Adrenal gland (tissue), 12 donors: ENCODE data around the gene RPE. TPM values are rescaled to one million over a fixed set of nuclear protein-coding genes. Genes with fewer than 3 reads are reported as not detected.

Experiments used
- DNase-seq, 7 donors: peaks; one replicate each; pipeline ENCODE4 v3.0.0-alpha.2; 2019 to 2020
- H3K27ac ChIP-seq, 5 donors: fragments of 200-600 bp; sonication (generic) in 4 of 5; 1 replicate in 3 of 5; 2 replicates in 2 of 5; pipeline versions ENCODE4 v1.5.1 to v1.8.0; 2016 to 2020; ENCODE audit warnings: mild to moderate bottlenecking in 1 of 5
- H3K27me3 ChIP-seq: fragments of 200-600 bp; 2 replicates; pipeline ENCODE4 v1.8.0; 2021
- H3K36me3 ChIP-seq, 2 donors: fragments of 200-600 bp; replicated peaks in 1 of 2; 1 replicate in 1 of 2; 2 replicates in 1 of 2; pipeline versions ENCODE4 v1.5.1 to v1.8.0; 2018 to 2022
- H3K4me1 ChIP-seq, 2 donors: fragments of 200-600 bp; replicated peaks in 1 of 2; 1 replicate in 1 of 2; 2 replicates in 1 of 2; pipeline versions ENCODE4 v1.5.1 to v1.8.0; 2018 to 2021
- H3K4me3 ChIP-seq, 4 donors: fragments of 200-600 bp; sonication (generic) in 3 of 4; one replicate each; pipeline ENCODE4 v1.5.1; 2016 to 2018
- H3K9me3 ChIP-seq, 3 donors: fragments of 200-600 bp; sonication (generic) in 1 of 3; replicated peaks in 1 of 3; 1 replicate in 2 of 3; 2 replicates in 1 of 3; pipeline versions ENCODE4 v1.5.1 to v1.8.0; 2016 to 2021
- POLR2A ChIP-seq, 2 donors: fragments of 450-650 bp; IDR thresholded peaks; one replicate each; pipeline ENCODE4 v1.6.1; 2017; ENCODE audit warnings: antibody characterized with exemption in 2 of 2, mild to moderate bottlenecking in 2 of 2, moderate library complexity in 1 of 2
- WGBS, 4 donors: extraction: QIAGEN DNeasy Blood & Tissue Kit in 2 of 4; methylation state at CpG; one replicate each; pipeline versions ENCODE4 v1.1.5 to v1.1.7; 2013 to 2017; 5-methylcytosine and 5-hydroxymethylcytosine counted together
- intact Hi-C, 2 donors: fragments of 100-400 bp; cut with DNase I; formaldehyde crosslinking; loops; one replicate each; pipeline versions ENCODE4 v1.14.1 to v1.15.0; 2022 to 2023
- polyA plus RNA-seq, 3 donors: library from polyadenylated mRNA; stranded (reverse); fragments of 200-250 nt in 2 of 3; fragments of 350-450 nt in 1 of 3; fragmentation: Illumina TruSeq in 1 of 3; extraction: RNeasy Lipid Tissue Mini Kit (QIAGEN cat#74804) in 1 of 3; gene quantifications; one replicate each; pipeline ENCODE4 v1.2.3, GENCODE V29; 2013 to 2014
- total RNA-seq, 9 donors: library from RNA; depleted of rRNA in 4 of 9; stranded (reverse); fragments of >200 nt in 4 of 9; fragments of 120-200 nt in 1 of 9; fragmentation: NEBNext Ultra II Directional in 1 of 9; extraction: Animal tissue kit (Norgen Biotek cat#: 25700) in 1 of 9; gene quantifications; one replicate each; pipeline versions ENCODE4 v1.1.0 to v1.2.4, GENCODE V29; 2013 to 2023
- TF ChIP-seq, protein P1 (sequence below), 6 experiments: fragments of 450-650 bp in 4 of 6; fragments of 200-600 bp in 2 of 6; sonication (generic) in 1 of 6; IDR thresholded peaks; 1 replicate in 5 of 6; 2 replicates in 1 of 6; pipeline versions ENCODE4 v1.5.1 to v1.8.0; 2016 to 2021; ENCODE audit warnings: antibody characterized with exemption in 6 of 6, mild to moderate bottlenecking in 2 of 6, moderate library complexity in 1 of 6
- donor health status: healthy with polysubstance abuse.
- donor health status: Bipolar disorder and iron deficiency.
- donor health status: DM: yes; HTN: yes; CAD: no.
- donor health status: DM: no; HTN: no; CAD: no.
- donor health status: DM: no; HTN: no; CAD: no.
- donor health status: DM: yes; HTN: yes; CAD: no.

RPE gene
- total and polyA plus RNA-seq, 12 donors, result 12.6 to 221 (median 67.1) TPM

DNA sequence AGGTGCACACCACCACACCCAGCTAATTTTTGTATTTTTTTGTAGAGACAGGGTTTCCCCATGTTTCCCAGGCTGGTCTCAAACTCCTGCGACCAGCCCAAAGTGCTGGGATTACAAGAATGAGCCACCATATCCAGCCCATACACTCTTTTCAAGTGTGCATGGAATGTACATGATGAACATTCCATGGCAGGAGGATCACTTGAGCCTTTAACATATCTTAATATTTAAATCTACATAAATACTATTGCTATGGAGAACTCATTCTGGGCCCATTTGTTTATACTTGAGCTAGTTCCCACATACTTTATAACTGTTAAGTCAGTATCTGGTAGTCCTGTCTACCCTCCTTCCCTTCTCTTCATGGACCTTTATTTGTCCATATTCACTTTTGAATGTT, 48.4 kb downstream of the RPE start:
- whole genome bisulfite sequencing, 4 donors, result 94 to 100% (median 96%) methylated on average over 1 of the region's 1 CpG
- Histone ChIP-seq H3K27ac (no peak overlapping the region), H3K27me3 (no peaks in the 10 kb centered on the region), H3K36me3 (no peaks in the 10 kb centered on the region), H3K9me3 (peaks cover 0 to 5% (median 0%) of the 10 kb centered on the region in 3 donors), H3K4me3 (no peak overlapping the region), H3K4me1 (no peaks in the 10 kb centered on the region)
- intact Hi-C loops, result no loop called here
- no peak for DNase-seq
- TF ChIP-seq, protein P1, sequence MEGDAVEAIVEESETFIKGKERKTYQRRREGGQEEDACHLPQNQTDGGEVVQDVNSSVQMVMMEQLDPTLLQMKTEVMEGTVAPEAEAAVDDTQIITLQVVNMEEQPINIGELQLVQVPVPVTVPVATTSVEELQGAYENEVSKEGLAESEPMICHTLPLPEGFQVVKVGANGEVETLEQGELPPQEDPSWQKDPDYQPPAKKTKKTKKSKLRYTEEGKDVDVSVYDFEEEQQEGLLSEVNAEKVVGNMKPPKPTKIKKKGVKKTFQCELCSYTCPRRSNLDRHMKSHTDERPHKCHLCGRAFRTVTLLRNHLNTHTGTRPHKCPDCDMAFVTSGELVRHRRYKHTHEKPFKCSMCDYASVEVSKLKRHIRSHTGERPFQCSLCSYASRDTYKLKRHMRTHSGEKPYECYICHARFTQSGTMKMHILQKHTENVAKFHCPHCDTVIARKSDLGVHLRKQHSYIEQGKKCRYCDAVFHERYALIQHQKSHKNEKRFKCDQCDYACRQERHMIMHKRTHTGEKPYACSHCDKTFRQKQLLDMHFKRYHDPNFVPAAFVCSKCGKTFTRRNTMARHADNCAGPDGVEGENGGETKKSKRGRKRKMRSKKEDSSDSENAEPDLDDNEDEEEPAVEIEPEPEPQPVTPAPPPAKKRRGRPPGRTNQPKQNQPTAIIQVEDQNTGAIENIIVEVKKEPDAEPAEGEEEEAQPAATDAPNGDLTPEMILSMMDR (IDR thresholded peaks at IDR 0.05), result no peak
- TF ChIP-seq POLR2A (IDR thresholded peaks at IDR 0.05), result no peak

DNA sequence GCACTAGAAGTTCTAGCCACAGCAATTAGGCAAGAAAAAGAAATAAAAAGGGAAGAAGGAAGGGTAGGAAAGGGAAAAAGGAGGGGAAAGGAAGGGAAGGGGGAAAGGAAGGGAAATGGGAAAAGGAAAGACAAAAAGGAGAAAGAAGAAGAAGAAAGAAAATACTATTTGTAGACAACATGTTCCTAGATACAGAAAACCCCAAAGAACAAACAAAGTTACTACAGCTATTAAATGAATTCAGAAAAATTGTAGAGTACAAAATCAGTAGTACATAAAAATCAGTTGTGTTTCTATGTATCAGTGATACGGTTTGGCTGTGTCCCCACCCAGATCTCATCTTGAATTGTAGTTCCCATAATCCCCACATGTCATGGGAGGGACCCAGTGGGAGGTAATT, 52.3 kb downstream of the RPE start:
- intact Hi-C loops, result no loop called here
- no peaks in the 10 kb centered on the region for H3K36me3 ChIP-seq

DNA sequence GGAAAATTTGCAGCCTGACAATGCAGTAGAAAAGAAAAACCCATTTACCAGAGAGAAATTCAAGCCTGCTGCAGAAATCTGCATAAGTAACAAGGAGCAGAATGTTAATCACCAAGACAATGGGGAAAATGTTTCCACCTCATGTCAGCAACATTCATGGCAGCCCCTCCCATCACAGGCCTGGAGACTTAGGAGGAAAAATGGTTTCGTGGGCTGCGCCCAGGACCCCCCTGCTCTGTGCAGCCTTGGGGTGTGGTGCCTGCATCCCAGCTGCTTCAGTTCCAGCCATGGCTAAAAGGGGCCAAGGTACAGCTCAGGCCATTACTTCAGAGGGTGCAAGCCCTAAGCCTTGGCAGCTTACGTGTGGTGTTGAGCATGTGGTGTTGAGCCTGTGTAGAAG, 53.4 kb downstream of the RPE start:
- DNase-seq, result no peak
- no peak for TF ChIP-seq POLR2A (IDR thresholded peaks at IDR 0.05)
- TF ChIP-seq, protein P1 (IDR thresholded peaks at IDR 0.05), result no peak
- Histone ChIP-seq H3K4me3 (no peak overlapping the region), H3K27ac (no peak overlapping the region), H3K27me3 (no peaks in the 10 kb centered on the region), H3K4me1 (no peaks in the 10 kb centered on the region), H3K9me3 (peaks cover 0 to 5% (median 0%) of the 10 kb centered on the region in 3 donors), H3K36me3 (no peaks in the 10 kb centered on the region)
- intact Hi-C loops, result no loop called here
- WGBS, 4 donors, result 83 to 100% (median 98%) methylated on average over 3 of the region's 3 CpGs

More for the DNA sequence above, 52.3 kb downstream of the RPE start:
- H3K4me3 ChIP-seq, result no peak overlapping the region
- TF ChIP-seq POLR2A (IDR thresholded peaks at IDR 0.05), result no peak
- TF ChIP-seq, protein P1 (IDR thresholded peaks at IDR 0.05), result no peak
- no peak overlapping the region for H3K27ac ChIP-seq
- no peaks in the 10 kb centered on the region for H3K4me1 ChIP-seq
- 94 to 100% (median 96%) methylated on average over 1 of the region's 1 CpG for WGBS, 4 donors
- H3K9me3 ChIP-seq, result peaks cover 0 to 5% (median 0%) of the 10 kb centered on the region in 3 donors
- no peak for DNase-seq
- H3K27me3 ChIP-seq, result no peaks in the 10 kb centered on the region

DNA sequence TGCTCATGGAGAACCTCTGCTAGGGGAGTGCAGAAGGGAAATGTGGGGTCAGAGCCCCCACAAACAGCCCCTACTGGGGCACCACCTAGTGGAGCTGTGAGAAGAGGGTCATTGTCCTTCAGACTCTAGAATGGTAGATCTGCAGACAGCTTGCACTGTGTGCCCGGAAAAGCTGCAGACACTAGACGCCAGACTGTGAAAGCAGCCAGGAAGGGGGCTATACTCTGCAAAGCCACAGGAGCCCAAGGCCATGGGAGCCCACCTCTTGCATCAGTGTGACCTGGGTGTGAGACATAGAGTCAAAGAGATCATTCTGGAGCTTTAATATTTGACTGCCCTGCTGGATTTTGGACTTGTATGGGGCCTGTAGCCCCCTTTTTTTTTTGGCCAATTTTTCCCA, 60.9 kb downstream of the RPE start:
- Histone ChIP-seq H3K27me3 (no peaks in the 10 kb centered on the region), H3K9me3 (no peaks in the 10 kb centered on the region), H3K4me3 (no peak overlapping the region), H3K27ac (no peak overlapping the region), H3K36me3 (no peaks in the 10 kb centered on the region), H3K4me1 (no peaks in the 10 kb centered on the region)
- DNase-seq, result no peak
- 89 to 95% methylated on average over 2 of the region's 2 CpGs; no CpG with 5 or more reads in 2 of the 4 donors for WGBS, 4 donors
- intact Hi-C loops, result no loop called here
- TF ChIP-seq POLR2A (IDR thresholded peaks at IDR 0.05), result no peak
- TF ChIP-seq, protein P1 (IDR thresholded peaks at IDR 0.05), result no peak

Other genes starting within 250 kb of the RPE start
- 10 to 100 TPM in 2 of 9 donors, 1 to 10 TPM in 7; 3.0 to 20.2 (median 6.3) TPM for gene UNC80, start 230.8 kb upstream of the RPE start, total RNA-seq
- gene UNC80, start 230.8 kb upstream of the RPE start, polyA plus RNA-seq, result 1 to 10 TPM; 3.4 to 9.8 (median 5.3) TPM
- 10 to 100 TPM in 8 of 9 donors, 1 to 10 TPM in 1; 8.5 to 36.3 (median 23.4) TPM for gene KANSL1L, start 168.8 kb downstream of the RPE start, total RNA-seq
- 10 to 100 TPM in 1 of 3 donors, 1 to 10 TPM in 2; 5.4 to 10.7 (median 9.2) TPM for gene KANSL1L, start 168.8 kb downstream of the RPE start, polyA plus RNA-seq
- 1 to 10 TPM in 4 of 9 donors, under 1 TPM in 4, not detected in 1; 0.06 to 2.9 (median 0.98) TPM for gene ACADL, start 222.8 kb downstream of the RPE start, total RNA-seq
- gene ACADL, start 222.8 kb downstream of the RPE start, polyA plus RNA-seq, result 1 to 10 TPM in 2 of 3 donors, under 1 TPM in 1; 0.64 to 5.4 (median 2.3) TPM